A549 (cell line): ENCODE data around the gene GNG7. TPM values are rescaled to one million over a fixed set of nuclear protein-coding genes. Genes with fewer than 3 reads are reported as not detected.
"Not testable (repeated sequence)": the region's sequence is repeated elsewhere in the genome, so short reads cannot be mapped to it uniquely, and the experiment has no call there.

Source experiments
- ATAC-seq, 2 experiments: fragments of 200-7000 bp in 1 of 2; fragments of >200 bp in 1 of 2; cut with Nextera tagmentation in 1 of 2; cut with Tn5 transposase in 1 of 2; 3 replicates each; pipeline versions ENCODE4 v1.8.0 to v1.9.1; 2018 to 2020; ENCODE audit warnings: mild to moderate bottlenecking in 1 of 2, moderate library complexity in 1 of 2
- CTCF ChIA-PET: fragments of 300-600 bp; sonication (Branson Sonifier 250); formaldehyde crosslinking; extraction: SDS; loops from one replicate; lab custom pipeline; 2021; ENCODE audit warnings: antibody characterized with exemption, inconsistent platforms; lab: Yijun Ruan, JAX
- POLR2A ChIA-PET: fragments of 350-600 bp; formaldehyde crosslinking; extraction: SDS; loops from one replicate; lab custom pipeline; 2021; ENCODE audit warnings: antibody characterized with exemption, inconsistent platforms; lab: Yijun Ruan, JAX
- DNase-seq, 2 experiments: peaks; one replicate each; pipeline versions ENCODE4 v3.0.0 to v3.0.0-alpha.2; 2011 to 2016; ENCODE audit warnings: low read depth in 1 of 2, low spot score in 1 of 2
- FAIRE-seq: peaks from 2 replicates; lab custom pipeline; 2011; peaks lifted over from hg19 to GRCh38; lab: Jason Lieb, UNC
- H3K27ac ChIP-seq, 2 experiments: fragments of >200 bp; sonication (Bioruptor Twin); formaldehyde crosslinking; 3 replicates each; pipeline ENCODE4 v1.5.1; 2016 to 2017
- H3K4me1 ChIP-seq: fragments of >200 bp; sonication (Bioruptor Twin); formaldehyde crosslinking; 3 replicates; pipeline ENCODE4 v1.6.1; 2016
- H3K4me2 ChIP-seq: fragments of >200 bp; sonication (Bioruptor Twin); formaldehyde crosslinking; 3 replicates; pipeline ENCODE4 v1.6.1; 2016
- H3K4me3 ChIP-seq: fragments of >200 bp; sonication (Bioruptor Twin); formaldehyde crosslinking; 3 replicates; pipeline ENCODE4 v1.5.1; 2016
- H3K9me3 ChIP-seq: fragments of >200 bp; sonication (Bioruptor Twin); formaldehyde crosslinking; 3 replicates; pipeline ENCODE4 v1.6.1; 2016
- CHD2 ChIP-seq: fragments of 150-350 bp; IDR thresholded peaks from 2 replicates; pipeline ENCODE4 v1.6.1; 2014; ENCODE audit warnings: low read length; ENCODE audit not compliant: partially characterized antibody
- CTCF ChIP-seq: fragments of >200 bp; sonication (Bioruptor Twin); formaldehyde crosslinking; IDR thresholded peaks from 3 replicates; pipeline ENCODE4 v1.5.1; 2016
- EHMT2 ChIP-seq: fragments of 200-600 bp; sonication (generic); IDR thresholded peaks from 2 replicates; pipeline ENCODE4 v1.6.1; 2016; ENCODE audit warnings: antibody characterized with exemption, low read depth, mild to moderate bottlenecking, moderate library complexity
- EP300 ChIP-seq, 2 experiments: fragments of >200 bp; sonication (Bioruptor Twin); formaldehyde crosslinking; IDR thresholded peaks; 2 replicates in 1 of 2; 3 replicates in 1 of 2; pipeline ENCODE4 v1.6.1; 2016 to 2017
- GATA3 ChIP-seq: IDR thresholded peaks from 2 replicates; pipeline ENCODE4 v1.6.1; 2012; ENCODE audit warnings: borderline replicate concordance
- HES2 ChIP-seq: fragments of >200 bp; sonication (Bioruptor Twin); formaldehyde crosslinking; IDR thresholded peaks from 2 replicates; pipeline ENCODE4 v1.6.1; 2016
- HEYL ChIP-seq: fragments of 250-450 bp; sonication (Bioruptor Pico); IDR thresholded peaks from 2 replicates; pipeline ENCODE4 v1.8.0; 2021; ENCODE audit warnings: mild to moderate bottlenecking, moderate library complexity
- HOXB13 ChIP-seq: fragments of 250-450 bp; sonication (Bioruptor Pico); IDR thresholded peaks from 2 replicates; pipeline ENCODE4 v1.5.0; 2020; ENCODE audit warnings: low read depth, mild to moderate bottlenecking, moderate library complexity
- JUN ChIP-seq, 2 experiments: fragments of >200 bp; sonication (Bioruptor Twin); formaldehyde crosslinking; IDR thresholded peaks; 2 replicates in 1 of 2; 3 replicates in 1 of 2; pipeline ENCODE4 v1.6.1; 2016 to 2017
- MAX ChIP-seq: IDR thresholded peaks from 2 replicates; pipeline ENCODE4 v1.6.1; 2012
- NFE2L2 ChIP-seq: fragments of 150-350 bp; conservative IDR thresholded peaks from 2 replicates; pipeline ENCODE4 v1.6.1; 2014; ENCODE audit warnings: low read length
- NPAS2 ChIP-seq: fragments of 250-450 bp; sonication (Bioruptor Pico); IDR thresholded peaks from 2 replicates; pipeline ENCODE4 v1.8.0; 2022; ENCODE audit warnings: mild to moderate bottlenecking, moderate library complexity, borderline replicate concordance
- NR3C1 ChIP-seq: fragments of >200 bp; sonication (Bioruptor Twin); formaldehyde crosslinking; IDR thresholded peaks from 3 replicates; pipeline ENCODE4 v1.6.1; 2017
- POLR2AphosphoS2 ChIP-seq: conservative IDR thresholded peaks from 2 replicates; pipeline ENCODE4 v1.6.1; 2012; ENCODE audit warnings: low read length, improper control_type of control experiment, inconsistent platforms
- RARB ChIP-seq: fragments of 250-450 bp; sonication (Bioruptor Pico); IDR thresholded peaks from 2 replicates; pipeline ENCODE4 v1.8.0; 2021; ENCODE audit warnings: mild to moderate bottlenecking, moderate library complexity
- RCOR1 ChIP-seq: fragments of 150-350 bp; IDR thresholded peaks from 2 replicates; pipeline ENCODE4 v1.6.1; 2014; ENCODE audit warnings: antibody characterized with exemption, low read length, low read depth
- SMC3 ChIP-seq: fragments of >200 bp; sonication (Bioruptor Twin); formaldehyde crosslinking; IDR thresholded peaks from 3 replicates; pipeline ENCODE4 v1.6.1; 2018; ENCODE audit warnings: inconsistent platforms
- TP53 ChIP-seq: fragments of 250-450 bp; sonication (Bioruptor Pico); IDR thresholded peaks from 2 replicates; pipeline ENCODE4 v1.5.0; 2021; ENCODE audit warnings: mild to moderate bottlenecking, moderate library complexity
- ZC3H11A ChIP-seq: fragments of 450-650 bp; IDR thresholded peaks from 2 replicates; pipeline ENCODE4 v1.6.1; 2014; ENCODE audit warnings: antibody characterized with exemption, mild to moderate bottlenecking
- ZFP36 ChIP-seq: fragments of 450-650 bp; IDR thresholded peaks from 2 replicates; pipeline ENCODE4 v1.6.1; 2014; ENCODE audit warnings: borderline replicate concordance; ENCODE audit not compliant: partially characterized antibody
- ZNF302 ChIP-seq: fragments of 250-450 bp; sonication (Bioruptor Pico); IDR thresholded peaks from 2 replicates; pipeline ENCODE4 v1.9.0; 2021; ENCODE audit warnings: inconsistent platforms, mild to moderate bottlenecking, moderate library complexity
- WGBS: methylation state at CpG from one replicate; pipeline ENCODE4 v1.1.6; 2017; ENCODE audit errors: missing lambda C conversion rate; 5-methylcytosine and 5-hydroxymethylcytosine counted together
- polyA plus RNA-seq, 4 experiments: library from polyadenylated mRNA; depleted of rRNA in 3 of 4; stranded (reverse); fragments of >200 nt; fragmentation: RNase III in 1 of 4; extraction: RNeasy Plus Mini Kit Qiagen cat#74134 plus additional on column Dnase treatment in 1 of 4; gene quantifications; 2 replicates in 3 of 4; 3 replicates in 1 of 4; pipeline ENCODE4 v1.2.3, GENCODE V29; 2011 to 2017

The GNG7 gene
- polyA plus RNA-seq, 2 of the 4 experiments (the other 2 are of a cell fraction), result 0.06 to 0.08 TPM

GRCh38 chr19:2653218-2653617 is 49.3 kb downstream of the GNG7 start:
- ChIA-PET POLR2A (no interaction called here), CTCF (interaction anchor here (0.6 to 1.8 kb wide), 2 partner anchors 16 to 241 kb away, joined by 3 to 4 read pairs; no protein-coding TSS in a partner anchor)
- Histone ChIP-seq H3K9me3 (no peaks in the 10 kb centered on the region), H3K4me3 (no peak overlapping the region), H3K27ac (no peak overlapping the region), H3K4me1 (no peaks in the 10 kb centered on the region), H3K4me2 (no peak overlapping the region)
- 67% methylated on average over 9 of the region's 9 CpGs for WGBS
- ATAC-seq (no peak), FAIRE-seq (no peak), DNase-seq (no peak)
- TF ChIP-seq RCOR1 (no peak), MAX (no peak), NR3C1 (no peak), EHMT2 (no peak), JUN (IDR thresholded peaks at IDR 0.05) (no peak), SMC3 (no peak)

GRCh38 chr19:2652504-2653099 is 49.9 kb downstream of the GNG7 start:
- ChIA-PET POLR2A (no interaction called here), CTCF (interaction anchor here (0.6 to 1.8 kb wide), 2 partner anchors 16 to 241 kb away, joined by 3 to 4 read pairs; no protein-coding TSS in a partner anchor)
- H3K4me3 ChIP-seq, result no peak overlapping the region
- no peak overlapping the region for H3K4me2 ChIP-seq
- no peak for FAIRE-seq
- H3K27ac ChIP-seq, result no peak overlapping the region
- ATAC-seq, result no peak
- 74% methylated on average over 8 of the region's 8 CpGs for WGBS
- TF ChIP-seq NPAS2 (CRISPR knock-in tag), result no peak
- no peak for TF ChIP-seq ZNF302 (CRISPR knock-in tag)
- no peak for TF ChIP-seq CTCF
- TF ChIP-seq HOXB13 (CRISPR knock-in tag), result no peak
- no peak for TF ChIP-seq HES2
- TF ChIP-seq TP53 (CRISPR knock-in tag), result no peak
- H3K4me1 ChIP-seq, result no peaks in the 10 kb centered on the region
- H3K9me3 ChIP-seq, result no peaks in the 10 kb centered on the region
- no peak for DNase-seq

- FAIRE-seq, H3K27ac ChIP-seq, H3K4me2 ChIP-seq, H3K4me3 ChIP-seq, H3K4me1 ChIP-seq, POLR2A ChIA-PET, DNase-seq, CTCF ChIA-PET, ATAC-seq, H3K9me3 ChIP-seq: not testable (repeated sequence)
- WGBS, result 40% methylated on average over 7 of the region's 7 CpGs
Observed at GRCh38 chr19:2651002-2651733, 51.3 kb downstream of the GNG7 start.

GRCh38 chr19:2650515-2650914 is 52.0 kb downstream of the GNG7 start:
- ATAC-seq (no peak), DNase-seq (no peak), FAIRE-seq (no peak)
- H3K27ac ChIP-seq, result no peak overlapping the region
- no peak overlapping the region for H3K4me2 ChIP-seq
- 65% methylated on average over 19 of the region's 21 CpGs for WGBS
- TF ChIP-seq RARB (CRISPR knock-in tag) (no peak), SMC3 (no peak), CHD2 (no peak), ZFP36 (no peak), NR3C1 (no peak), ZC3H11A (no peak), HEYL (CRISPR knock-in tag) (no peak), GATA3 (no peak), NFE2L2 (no peak), POLR2AphosphoS2 (no peak), EP300 (IDR thresholded peaks at IDR 0.05) (no peak)
- H3K4me3 ChIP-seq, result no peak overlapping the region
- H3K9me3 ChIP-seq, result no peaks in the 10 kb centered on the region
- CTCF ChIA-PET, result no interaction called here
- POLR2A ChIA-PET, result no interaction called here
- H3K4me1 ChIP-seq, result no peaks in the 10 kb centered on the region
